Loucy (cell line): Measurements from ENCODE around the gene PADI4.
"Not testable (repeated sequence)": the region's sequence is repeated elsewhere in the genome, so short reads cannot be mapped to it uniquely, and the experiment has no call there.

Experiments used
- EZH2phosphoT487 ChIP-seq: fragments of 200-600 bp; IDR thresholded peaks from 2 replicates; pipeline ENCODE4 v1.6.1; 2018; ENCODE audit warnings: antibody characterized with exemption, mild to moderate bottlenecking, moderate library complexity, borderline replicate concordance
- TF ChIP-seq, protein P1 (sequence below): fragments of 200-600 bp; sonication (generic); conservative IDR thresholded peaks from 2 replicates; pipeline ENCODE4 v1.5.1; 2014; ENCODE audit warnings: mild to moderate bottlenecking, antibody characterized with exemption, low read length

DNA sequence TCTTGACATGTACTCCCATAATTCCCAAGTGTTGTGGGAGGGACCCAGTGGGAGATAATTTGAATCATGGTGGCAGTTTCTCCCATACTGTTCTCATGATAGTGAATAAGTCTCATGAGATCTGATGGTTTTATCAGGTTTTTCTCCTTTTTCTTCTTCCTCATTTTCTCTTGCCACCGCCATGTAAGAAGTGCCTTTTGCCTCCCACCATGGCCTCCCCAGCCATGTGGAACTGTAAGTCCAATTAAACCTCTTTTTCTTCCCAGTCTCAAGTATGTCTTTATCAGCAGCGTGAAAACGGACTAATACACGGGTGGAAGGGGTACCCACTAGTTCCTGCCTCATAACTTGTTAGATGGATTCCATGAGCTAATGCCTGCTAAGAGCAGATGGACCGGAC lies 37.5 kb downstream of the PADI4 start:
- TF ChIP-seq, protein P1, sequence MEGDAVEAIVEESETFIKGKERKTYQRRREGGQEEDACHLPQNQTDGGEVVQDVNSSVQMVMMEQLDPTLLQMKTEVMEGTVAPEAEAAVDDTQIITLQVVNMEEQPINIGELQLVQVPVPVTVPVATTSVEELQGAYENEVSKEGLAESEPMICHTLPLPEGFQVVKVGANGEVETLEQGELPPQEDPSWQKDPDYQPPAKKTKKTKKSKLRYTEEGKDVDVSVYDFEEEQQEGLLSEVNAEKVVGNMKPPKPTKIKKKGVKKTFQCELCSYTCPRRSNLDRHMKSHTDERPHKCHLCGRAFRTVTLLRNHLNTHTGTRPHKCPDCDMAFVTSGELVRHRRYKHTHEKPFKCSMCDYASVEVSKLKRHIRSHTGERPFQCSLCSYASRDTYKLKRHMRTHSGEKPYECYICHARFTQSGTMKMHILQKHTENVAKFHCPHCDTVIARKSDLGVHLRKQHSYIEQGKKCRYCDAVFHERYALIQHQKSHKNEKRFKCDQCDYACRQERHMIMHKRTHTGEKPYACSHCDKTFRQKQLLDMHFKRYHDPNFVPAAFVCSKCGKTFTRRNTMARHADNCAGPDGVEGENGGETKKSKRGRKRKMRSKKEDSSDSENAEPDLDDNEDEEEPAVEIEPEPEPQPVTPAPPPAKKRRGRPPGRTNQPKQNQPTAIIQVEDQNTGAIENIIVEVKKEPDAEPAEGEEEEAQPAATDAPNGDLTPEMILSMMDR: not testable (repeated sequence)
- not testable (repeated sequence) for TF ChIP-seq EZH2phosphoT487
